HG03432 (cell line): ENCODE measurements around the gene ZNF423.
"Not testable (repeated sequence)": the region's sequence is repeated elsewhere in the genome, so short reads cannot be mapped to it uniquely, and the experiment has no call there.

Experiments used
- ATAC-seq: cut with Tn5 transposase; IDR thresholded peaks from one replicate; pipeline ENCODE4 v1.9.1; 2021; ENCODE audit warnings: mild to moderate bottlenecking, moderate library complexity; ENCODE audit not compliant: unreplicated experiment

The ZNF423 gene

GRCh38 chr16:49564496-49565229 lies 291.2 kb downstream of the ZNF423 start:
- ATAC-seq = no peak

- no peak for ATAC-seq
Observed at GRCh38 chr16:49563666-49564065, 292.2 kb downstream of the ZNF423 start.

GRCh38 chr16:49562894-49563293 lies 293.0 kb downstream of the ZNF423 start:
- ATAC-seq = not testable (repeated sequence)

GRCh38 chr16:49562228-49562627 lies 293.7 kb downstream of the ZNF423 start:
- no peak for ATAC-seq

- no peak for ATAC-seq
Observed at GRCh38 chr16:49560004-49560830, 295.7 kb downstream of the ZNF423 start.

GRCh38 chr16:49559242-49559641 lies 296.7 kb downstream of the ZNF423 start:
- ATAC-seq = no peak

GRCh38 chr16:49558451-49558850 lies 297.5 kb downstream of the ZNF423 start:
- no peak for ATAC-seq

GRCh38 chr16:49556606-49557446 lies 299.1 kb downstream of the ZNF423 start:
- no peak for ATAC-seq

- ATAC-seq = no peak
Observed at GRCh38 chr16:49556249-49556605, 299.7 kb downstream of the ZNF423 start.

- no peak for ATAC-seq
Observed at GRCh38 chr16:49554681-49555080, 301.2 kb downstream of the ZNF423 start.

- ATAC-seq = no peak
Observed at GRCh38 chr16:49552313-49552928, 303.5 kb downstream of the ZNF423 start.

- no peak for ATAC-seq
Observed at GRCh38 chr16:49550666-49551065, 305.2 kb downstream of the ZNF423 start.

GRCh38 chr16:49550140-49550539 lies 305.8 kb downstream of the ZNF423 start:
- no peak for ATAC-seq

GRCh38 chr16:49548325-49548970 lies 307.5 kb downstream of the ZNF423 start:
- no peak for ATAC-seq

GRCh38 chr16:49547448-49547847 lies 308.5 kb downstream of the ZNF423 start:
- ATAC-seq = no peak

- no peak for ATAC-seq
Observed at GRCh38 chr16:49546735-49547134, 309.2 kb downstream of the ZNF423 start.

- ATAC-seq = no peak
Observed at GRCh38 chr16:49545741-49546448, 310.0 kb downstream of the ZNF423 start.

GRCh38 chr16:49545243-49545642 lies 310.7 kb downstream of the ZNF423 start:
- ATAC-seq = no peak

- no peak for ATAC-seq
Observed at GRCh38 chr16:49544828-49545227, 311.1 kb downstream of the ZNF423 start.

- ATAC-seq = no peak
Observed at GRCh38 chr16:49543631-49543946, 312.3 kb downstream of the ZNF423 start.
